A549 (cell line): ENCODE results near the gene MIS18A. TPM values are rescaled to one million over a fixed set of nuclear protein-coding genes. Genes with fewer than 3 reads are reported as not detected.

Experiments used
- ATAC-seq, 2 experiments: fragments of 200-7000 bp in 1 of 2; fragments of >200 bp in 1 of 2; cut with Nextera tagmentation in 1 of 2; cut with Tn5 transposase in 1 of 2; 3 replicates each; pipeline versions ENCODE4 v1.8.0 to v1.9.1; 2018 to 2020; ENCODE audit warnings: mild to moderate bottlenecking in 1 of 2, moderate library complexity in 1 of 2
- CTCF ChIA-PET: fragments of 300-600 bp; sonication (Branson Sonifier 250); formaldehyde crosslinking; extraction: SDS; loops from one replicate; lab custom pipeline; 2021; ENCODE audit warnings: antibody characterized with exemption, inconsistent platforms; lab: Yijun Ruan, JAX
- POLR2A ChIA-PET: fragments of 350-600 bp; formaldehyde crosslinking; extraction: SDS; loops from one replicate; lab custom pipeline; 2021; ENCODE audit warnings: antibody characterized with exemption, inconsistent platforms; lab: Yijun Ruan, JAX
- DNase-seq, 2 experiments: peaks; one replicate each; pipeline versions ENCODE4 v3.0.0 to v3.0.0-alpha.2; 2011 to 2016; ENCODE audit warnings: low read depth in 1 of 2, low spot score in 1 of 2
- FAIRE-seq: peaks from 2 replicates; lab custom pipeline; 2011; peaks lifted over from hg19 to GRCh38; lab: Jason Lieb, UNC
- H3K27ac ChIP-seq, 2 experiments: fragments of >200 bp; sonication (Bioruptor Twin); formaldehyde crosslinking; 3 replicates each; pipeline ENCODE4 v1.5.1; 2016 to 2017
- H3K4me1 ChIP-seq: fragments of >200 bp; sonication (Bioruptor Twin); formaldehyde crosslinking; 3 replicates; pipeline ENCODE4 v1.6.1; 2016
- H3K4me2 ChIP-seq: fragments of >200 bp; sonication (Bioruptor Twin); formaldehyde crosslinking; 3 replicates; pipeline ENCODE4 v1.6.1; 2016
- H3K4me3 ChIP-seq: fragments of >200 bp; sonication (Bioruptor Twin); formaldehyde crosslinking; 3 replicates; pipeline ENCODE4 v1.5.1; 2016
- H3K9me3 ChIP-seq: fragments of >200 bp; sonication (Bioruptor Twin); formaldehyde crosslinking; 3 replicates; pipeline ENCODE4 v1.6.1; 2016
- BCL3 ChIP-seq: fragments of >200 bp; sonication (Bioruptor Twin); formaldehyde crosslinking; IDR thresholded peaks from 3 replicates; pipeline ENCODE4 v1.6.1; 2016
- BHLHE40 ChIP-seq: IDR thresholded peaks from 2 replicates; pipeline ENCODE4 v1.6.1; 2012; ENCODE audit warnings: low read depth, low read length, inconsistent platforms
- CHD4 ChIP-seq: fragments of 200-600 bp; sonication (generic); IDR thresholded peaks from 2 replicates; pipeline ENCODE4 v1.6.1; 2016; ENCODE audit warnings: antibody characterized with exemption, mild to moderate bottlenecking, borderline replicate concordance
- ELK1 ChIP-seq: fragments of 150-350 bp; IDR thresholded peaks from 2 replicates; pipeline ENCODE4 v1.6.1; 2014; ENCODE audit warnings: low read depth, mild to moderate bottlenecking, low read length
- EP300 ChIP-seq, 2 experiments: fragments of >200 bp; sonication (Bioruptor Twin); formaldehyde crosslinking; IDR thresholded peaks; 2 replicates in 1 of 2; 3 replicates in 1 of 2; pipeline ENCODE4 v1.6.1; 2016 to 2017
- ESRRA ChIP-seq: fragments of 150-350 bp; IDR thresholded peaks from 2 replicates; pipeline ENCODE4 v1.6.1; 2014; ENCODE audit warnings: mild to moderate bottlenecking, low read length, borderline replicate concordance
- FOSB ChIP-seq: fragments of 250-450 bp; sonication (Bioruptor Pico); IDR thresholded peaks from 2 replicates; pipeline ENCODE4 v1.5.0; 2020; ENCODE audit warnings: mild to moderate bottlenecking, moderate library complexity
- HES2 ChIP-seq: fragments of >200 bp; sonication (Bioruptor Twin); formaldehyde crosslinking; IDR thresholded peaks from 2 replicates; pipeline ENCODE4 v1.6.1; 2016
- HEYL ChIP-seq: fragments of 250-450 bp; sonication (Bioruptor Pico); IDR thresholded peaks from 2 replicates; pipeline ENCODE4 v1.8.0; 2021; ENCODE audit warnings: mild to moderate bottlenecking, moderate library complexity
- HOXA7 ChIP-seq: fragments of 250-450 bp; sonication (Bioruptor Pico); IDR thresholded peaks from 2 replicates; pipeline ENCODE4 v1.5.0; 2020; ENCODE audit warnings: mild to moderate bottlenecking, moderate library complexity
- JUN ChIP-seq, 2 experiments: fragments of >200 bp; sonication (Bioruptor Twin); formaldehyde crosslinking; IDR thresholded peaks; 2 replicates in 1 of 2; 3 replicates in 1 of 2; pipeline ENCODE4 v1.6.1; 2016 to 2017
- KDM1A ChIP-seq: fragments of 200-600 bp; sonication (generic); IDR thresholded peaks from 2 replicates; pipeline ENCODE4 v1.6.1; 2016; ENCODE audit warnings: low read depth, mild to moderate bottlenecking
- KDM5A ChIP-seq: fragments of 200-600 bp; sonication (generic); IDR thresholded peaks from 2 replicates; pipeline ENCODE4 v1.6.1; 2016; ENCODE audit warnings: antibody characterized with exemption, mild to moderate bottlenecking
- MAX ChIP-seq: IDR thresholded peaks from 2 replicates; pipeline ENCODE4 v1.6.1; 2012
- MAZ ChIP-seq: fragments of 150-350 bp; IDR thresholded peaks from 2 replicates; pipeline ENCODE4 v1.6.1; 2014; ENCODE audit warnings: antibody characterized with exemption, low read depth, low read length, borderline replicate concordance
- MYC ChIP-seq: IDR thresholded peaks from 2 replicates; pipeline ENCODE4 v1.6.1; 2012; ENCODE audit warnings: mild to moderate bottlenecking, inconsistent platforms, low read length, improper control_type of control experiment, borderline replicate concordance
- NPAS2 ChIP-seq: fragments of 250-450 bp; sonication (Bioruptor Pico); IDR thresholded peaks from 2 replicates; pipeline ENCODE4 v1.8.0; 2022; ENCODE audit warnings: mild to moderate bottlenecking, moderate library complexity, borderline replicate concordance
- NR3C1 ChIP-seq: fragments of >200 bp; sonication (Bioruptor Twin); formaldehyde crosslinking; IDR thresholded peaks from 3 replicates; pipeline ENCODE4 v1.6.1; 2017
- PBX3 ChIP-seq: IDR thresholded peaks from 2 replicates; pipeline ENCODE4 v1.6.1; 2012
- POLR2A ChIP-seq: IDR thresholded peaks from 2 replicates; pipeline ENCODE4 v1.6.1; 2012; ENCODE audit warnings: mild to moderate bottlenecking, low read length
- RCOR1 ChIP-seq: fragments of 150-350 bp; IDR thresholded peaks from 2 replicates; pipeline ENCODE4 v1.6.1; 2014; ENCODE audit warnings: antibody characterized with exemption, low read length, low read depth
- RNF2 ChIP-seq: fragments of 200-600 bp; sonication (generic); IDR thresholded peaks from 2 replicates; pipeline ENCODE4 v1.6.1; 2016; ENCODE audit warnings: low read depth, mild to moderate bottlenecking, antibody characterized with exemption, moderate library complexity, borderline replicate concordance
- SMC3 ChIP-seq: fragments of >200 bp; sonication (Bioruptor Twin); formaldehyde crosslinking; IDR thresholded peaks from 3 replicates; pipeline ENCODE4 v1.6.1; 2018; ENCODE audit warnings: inconsistent platforms
- ZFP36 ChIP-seq: fragments of 450-650 bp; IDR thresholded peaks from 2 replicates; pipeline ENCODE4 v1.6.1; 2014; ENCODE audit warnings: borderline replicate concordance; ENCODE audit not compliant: partially characterized antibody
- ZNF302 ChIP-seq: fragments of 250-450 bp; sonication (Bioruptor Pico); IDR thresholded peaks from 2 replicates; pipeline ENCODE4 v1.9.0; 2021; ENCODE audit warnings: inconsistent platforms, mild to moderate bottlenecking, moderate library complexity
- WGBS: methylation state at CpG from one replicate; pipeline ENCODE4 v1.1.6; 2017; ENCODE audit errors: missing lambda C conversion rate; 5-methylcytosine and 5-hydroxymethylcytosine counted together
- polyA plus RNA-seq, 4 experiments: library from polyadenylated mRNA; depleted of rRNA in 3 of 4; stranded (reverse); fragments of >200 nt; fragmentation: RNase III in 1 of 4; extraction: RNeasy Plus Mini Kit Qiagen cat#74134 plus additional on column Dnase treatment in 1 of 4; gene quantifications; 2 replicates in 3 of 4; 3 replicates in 1 of 4; pipeline ENCODE4 v1.2.3, GENCODE V29; 2011 to 2017

MIS18A gene
- polyA plus RNA-seq, 2 of the 4 experiments (the other 2 are of a cell fraction), result 18.4 to 18.8 TPM

GRCh38 chr21:32319012-32319411, 40.2 kb upstream of the MIS18A start:
- POLR2A ChIA-PET, result no interaction called here
- Histone ChIP-seq H3K4me2 (no peak overlapping the region), H3K27ac (no peak overlapping the region), H3K4me1 (peaks cover 18% of the 10 kb centered on the region), H3K9me3 (no peaks in the 10 kb centered on the region), H3K4me3 (no peak overlapping the region)
- DNase-seq (no peak), ATAC-seq (no peak), FAIRE-seq (no peak)
- CTCF ChIA-PET, result interaction anchor here (1.2 kb wide), 1 partner anchor 17 kb away, joined by 3 read pairs; no protein-coding TSS in a partner anchor
- TF ChIP-seq MAX (no peak), ZFP36 (no peak), BCL3 (no peak), FOSB (CRISPR knock-in tag) (no peak), JUN (IDR thresholded peaks at IDR 0.05) (no peak), KDM1A (no peak), EP300 (IDR thresholded peaks at IDR 0.05) (no peak), BHLHE40 (no peak), SMC3 (no peak), PBX3 (no peak), RCOR1 (no peak), POLR2A (no peak), MYC (no peak), KDM5A (no peak), NR3C1 (no peak)
- WGBS, result 94% methylated on average over 7 of the region's 7 CpGs

- 92% methylated on average over 9 of the region's 9 CpGs for WGBS
- Histone ChIP-seq H3K27ac (no peak overlapping the region), H3K4me3 (no peak overlapping the region), H3K4me1 (peaks cover 12% of the 10 kb centered on the region), H3K4me2 (no peak overlapping the region), H3K9me3 (no peaks in the 10 kb centered on the region)
- ChIA-PET POLR2A (no interaction called here), CTCF (interaction anchor here (0.6 to 1.2 kb wide), 2 partner anchors 19 to 200 kb away, joined by 3 read pairs; no protein-coding TSS in a partner anchor)
- no peak for DNase-seq
- no peak for ATAC-seq
- TF ChIP-seq NR3C1 (no peak), JUN (IDR thresholded peaks at IDR 0.05) (no peak), ESRRA (no peak), HEYL (CRISPR knock-in tag) (no peak), CHD4 (no peak), ZNF302 (CRISPR knock-in tag) (no peak), BCL3 (no peak), HES2 (no peak), MAZ (no peak), RNF2 (no peak), HOXA7 (CRISPR knock-in tag) (no peak), NPAS2 (CRISPR knock-in tag) (no peak), ELK1 (no peak)
- no peak for FAIRE-seq
These were observed 38.9 kb upstream of the MIS18A start for GRCh38 chr21:32317726-32318125.
